COLO829 (cell line): ENCODE data around the gene POLRMT.

Experiments
- DNase-seq: peaks from one replicate; pipeline ENCODE4 v3.0.0; 2012; ENCODE audit warnings: low spot score

POLRMT gene

GRCh38 chr19:662962-663681, 29.8 kb upstream of the POLRMT start, which contains the start of gene RNF126:
Gene RNF126 (minus strand): TSS chr19:663214. CDS start chr19:663121, 93 bp downstream.
- peak; percentile 93 for DNase-seq

- DNase-seq = no peak
Measured at GRCh38 chr19:662207-662961, 29.0 kb upstream of the POLRMT start.

- DNase-seq = no peak
Measured at GRCh38 chr19:661427-662196, 28.3 kb upstream of the POLRMT start.

GRCh38 chr19:660793-661426, 27.6 kb upstream of the POLRMT start:
- no peak for DNase-seq

GRCh38 chr19:658916-659839, 25.8 kb upstream of the POLRMT start:
- no peak for DNase-seq

- no peak for DNase-seq
Measured at GRCh38 chr19:658059-658839, 24.9 kb upstream of the POLRMT start.

GRCh38 chr19:657611-658010, 24.3 kb upstream of the POLRMT start:
- DNase-seq = no peak

GRCh38 chr19:656751-657559, 23.6 kb upstream of the POLRMT start:
- no peak for DNase-seq

GRCh38 chr19:655691-656090, 22.4 kb upstream of the POLRMT start:
- DNase-seq = no peak

- DNase-seq = no peak
Measured at GRCh38 chr19:653425-653824, 20.1 kb upstream of the POLRMT start.

GRCh38 chr19:652467-653389, 19.4 kb upstream of the POLRMT start:
- no peak for DNase-seq

- no peak for DNase-seq
Measured at GRCh38 chr19:651991-652390, 18.7 kb upstream of the POLRMT start.

GRCh38 chr19:651114-651818, 17.9 kb upstream of the POLRMT start:
- DNase-seq = no peak

GRCh38 chr19:650121-650520, 16.8 kb upstream of the POLRMT start:
- DNase-seq = no peak

- no peak for DNase-seq
Measured at GRCh38 chr19:648904-649801, 15.8 kb upstream of the POLRMT start.

- no peak for DNase-seq
Measured at GRCh38 chr19:648305-648704, 15.0 kb upstream of the POLRMT start.
